Adipocyte (in vitro differentiated cells): ENCODE data around the gene MCM8.

Experiments used
- DNase-seq: peaks from one replicate; pipeline ENCODE4 v3.0.0-alpha.2; 2015; ENCODE audit warnings: low read depth
- H3K27me3 ChIP-seq: replicated peaks from 2 replicates; pipeline ENCODE4 v1.7.0; 2013; ENCODE audit warnings: mild to moderate bottlenecking, low read length, moderate library complexity; ENCODE audit not compliant: control insufficient read depth, insufficient read depth
- H3K36me3 ChIP-seq: 2 replicates; pipeline ENCODE4 v1.7.0; 2013; ENCODE audit warnings: low read length, mild to moderate bottlenecking, moderate library complexity; ENCODE audit not compliant: control insufficient read depth, insufficient read depth, severe bottlenecking
- H3K4me1 ChIP-seq: 2 replicates; pipeline ENCODE4 v1.7.0; 2013; ENCODE audit warnings: mild to moderate bottlenecking, low read length, moderate library complexity; ENCODE audit not compliant: control insufficient read depth, insufficient read depth
- H3K4me3 ChIP-seq: 2 replicates; pipeline ENCODE4 v1.7.0; 2013; ENCODE audit warnings: mild to moderate bottlenecking, low read length, moderate library complexity
- H3K9ac ChIP-seq: 2 replicates; pipeline ENCODE4 v1.7.0; 2013; ENCODE audit warnings: mild to moderate bottlenecking, low read length, moderate library complexity
- H3K9me3 ChIP-seq: 2 replicates; pipeline ENCODE4 v1.7.0; 2013; ENCODE audit warnings: mild to moderate bottlenecking, low read length, moderate library complexity; ENCODE audit not compliant: control insufficient read depth

The MCM8 gene

DNA sequence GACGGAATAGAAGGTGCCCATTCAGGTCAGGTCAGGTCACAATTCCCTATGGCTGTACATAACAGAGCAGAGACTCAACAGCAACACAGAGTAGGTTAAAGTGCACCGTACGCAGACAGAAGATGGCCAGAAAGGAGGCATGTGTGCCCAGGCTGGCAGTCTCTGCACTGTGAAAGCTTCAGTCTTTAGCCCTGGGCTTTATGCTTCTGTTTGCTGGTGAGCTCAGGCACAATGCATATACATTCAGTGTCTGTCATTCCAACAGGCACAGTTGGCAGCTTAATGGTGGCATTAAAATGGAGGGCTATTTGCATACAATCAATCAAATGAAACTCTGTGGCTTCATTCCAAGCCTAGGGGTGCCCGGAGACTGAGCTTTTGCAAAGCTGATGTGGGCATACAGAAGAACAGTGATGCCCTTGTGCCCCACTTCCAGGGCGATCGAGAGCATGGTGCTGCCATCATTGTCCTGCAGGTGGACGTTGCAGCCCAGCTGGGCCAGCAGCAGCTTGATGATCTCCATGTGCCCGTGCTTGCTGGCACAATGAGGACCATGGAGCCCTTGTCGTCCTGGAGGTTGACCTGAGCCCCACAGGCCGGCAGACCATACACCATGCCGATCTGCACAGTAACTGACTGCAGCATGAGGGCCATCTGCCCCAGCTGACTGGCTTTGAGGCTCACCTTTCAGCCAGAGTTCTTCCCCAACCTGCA lies 22.5 kb upstream of the MCM8 start:
- H3K27me3 ChIP-seq = peaks cover 40% of the 10 kb centered on the region
- no peak for DNase-seq
- no peaks in the 10 kb centered on the region for H3K4me1 ChIP-seq
- no peaks in the 10 kb centered on the region for H3K36me3 ChIP-seq
- H3K9me3 ChIP-seq = no peaks in the 10 kb centered on the region
- no peak overlapping the region for H3K9ac ChIP-seq
- H3K4me3 ChIP-seq = no peak overlapping the region

- Histone ChIP-seq H3K9ac (no peak overlapping the region), H3K9me3 (no peaks in the 10 kb centered on the region), H3K27me3 (peaks cover 32% of the 10 kb centered on the region), H3K4me3 (no peak overlapping the region), H3K4me1 (no peaks in the 10 kb centered on the region), H3K36me3 (no peaks in the 10 kb centered on the region)
- no peak for DNase-seq
Measured at GRCh38 chr20:5928836-5929715, 21.4 kb upstream of the MCM8 start.

- H3K9me3 ChIP-seq = no peaks in the 10 kb centered on the region
- no peaks in the 10 kb centered on the region for H3K4me1 ChIP-seq
- no peak for DNase-seq
- no peak overlapping the region for H3K9ac ChIP-seq
- H3K4me3 ChIP-seq = no peak overlapping the region
- no peaks in the 10 kb centered on the region for H3K36me3 ChIP-seq
- peaks cover 15% of the 10 kb centered on the region for H3K27me3 ChIP-seq
Measured at GRCh38 chr20:5931411-5931810, 19.0 kb upstream of the MCM8 start.

DNA sequence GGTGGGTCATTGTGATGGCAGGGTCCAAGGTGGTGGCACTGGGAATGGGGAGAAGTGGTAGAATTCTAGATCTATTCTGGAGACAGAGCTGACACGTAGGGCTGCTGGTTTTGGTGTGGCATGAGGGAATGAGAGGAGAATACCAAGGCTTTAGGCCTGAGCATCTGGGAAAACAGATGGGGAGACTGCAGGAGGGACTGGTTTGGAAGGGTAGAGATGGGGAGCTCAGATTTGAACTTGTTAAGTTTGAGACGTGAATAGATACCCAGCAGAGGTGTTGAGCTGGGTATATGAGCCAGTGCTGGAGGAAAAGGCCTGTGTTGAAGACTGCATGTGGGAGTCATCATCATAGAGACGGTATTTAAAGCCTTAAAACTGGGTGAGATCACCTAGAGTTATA lies 17.7 kb upstream of the MCM8 start:
- Histone ChIP-seq H3K9ac (no peak overlapping the region), H3K27me3 (peaks cover 9% of the 10 kb centered on the region), H3K4me3 (no peak overlapping the region), H3K9me3 (no peaks in the 10 kb centered on the region), H3K36me3 (peaks cover 6% of the 10 kb centered on the region), H3K4me1 (no peaks in the 10 kb centered on the region)
- no peak for DNase-seq

GRCh38 chr20:5933802-5934436 lies 16.5 kb upstream of the MCM8 start:
- peaks cover 8% of the 10 kb centered on the region for H3K27me3 ChIP-seq
- H3K9me3 ChIP-seq = no peaks in the 10 kb centered on the region
- H3K36me3 ChIP-seq = peaks cover 13% of the 10 kb centered on the region
- H3K4me3 ChIP-seq = no peak overlapping the region
- no peaks in the 10 kb centered on the region for H3K4me1 ChIP-seq
- H3K9ac ChIP-seq = no peak overlapping the region
- peak; percentile 7 for DNase-seq

DNA sequence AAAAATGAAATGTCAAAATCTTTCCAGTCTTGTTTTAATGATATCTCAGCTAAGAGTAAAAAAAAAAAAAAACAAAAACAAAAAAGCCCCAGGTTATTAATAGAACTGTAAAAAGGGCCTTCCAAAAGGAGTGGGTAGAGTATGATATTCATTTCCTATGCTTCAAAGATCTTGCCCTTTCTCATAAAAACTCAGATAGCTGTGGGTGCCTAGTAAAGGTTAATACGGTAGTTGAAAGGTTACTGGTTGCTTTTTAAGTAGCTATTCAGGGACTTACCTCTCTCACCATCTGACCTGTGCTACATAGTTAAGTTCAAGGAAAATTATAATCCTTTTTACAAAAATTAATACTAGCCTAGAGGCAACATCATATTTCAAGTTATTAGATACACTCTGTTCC lies 15.1 kb upstream of the MCM8 start:
- no peaks in the 10 kb centered on the region for H3K27me3 ChIP-seq
- peaks cover 24% of the 10 kb centered on the region for H3K36me3 ChIP-seq
- no peak for DNase-seq
- H3K4me1 ChIP-seq = no peaks in the 10 kb centered on the region
- no peak overlapping the region for H3K9ac ChIP-seq
- H3K4me3 ChIP-seq = no peak overlapping the region
- no peaks in the 10 kb centered on the region for H3K9me3 ChIP-seq

DNA sequence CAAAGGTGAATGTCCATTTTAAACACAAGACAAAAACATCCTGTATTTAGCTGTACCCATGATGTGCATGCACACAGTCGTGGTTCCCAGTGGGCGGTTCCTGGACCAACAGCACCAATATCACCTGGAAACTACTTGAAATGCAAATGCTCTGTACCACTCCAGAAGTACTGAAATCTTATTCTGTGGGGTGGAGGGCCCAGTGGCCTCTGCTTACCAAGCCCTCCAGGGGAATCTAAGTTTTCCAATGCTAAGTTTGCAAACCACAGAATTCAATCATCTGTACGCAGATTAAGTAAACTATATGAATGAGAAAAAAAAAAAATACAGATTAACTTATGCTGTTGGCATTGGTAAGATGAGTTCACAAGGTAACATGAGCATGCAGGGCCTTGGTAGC lies 14.2 kb upstream of the MCM8 start:
- peaks cover 32% of the 10 kb centered on the region for H3K36me3 ChIP-seq
- DNase-seq = no peak
- H3K4me3 ChIP-seq = no peak overlapping the region
- H3K9me3 ChIP-seq = no peaks in the 10 kb centered on the region
- H3K4me1 ChIP-seq = no peaks in the 10 kb centered on the region
- no peaks in the 10 kb centered on the region for H3K27me3 ChIP-seq
- no peak overlapping the region for H3K9ac ChIP-seq

DNA sequence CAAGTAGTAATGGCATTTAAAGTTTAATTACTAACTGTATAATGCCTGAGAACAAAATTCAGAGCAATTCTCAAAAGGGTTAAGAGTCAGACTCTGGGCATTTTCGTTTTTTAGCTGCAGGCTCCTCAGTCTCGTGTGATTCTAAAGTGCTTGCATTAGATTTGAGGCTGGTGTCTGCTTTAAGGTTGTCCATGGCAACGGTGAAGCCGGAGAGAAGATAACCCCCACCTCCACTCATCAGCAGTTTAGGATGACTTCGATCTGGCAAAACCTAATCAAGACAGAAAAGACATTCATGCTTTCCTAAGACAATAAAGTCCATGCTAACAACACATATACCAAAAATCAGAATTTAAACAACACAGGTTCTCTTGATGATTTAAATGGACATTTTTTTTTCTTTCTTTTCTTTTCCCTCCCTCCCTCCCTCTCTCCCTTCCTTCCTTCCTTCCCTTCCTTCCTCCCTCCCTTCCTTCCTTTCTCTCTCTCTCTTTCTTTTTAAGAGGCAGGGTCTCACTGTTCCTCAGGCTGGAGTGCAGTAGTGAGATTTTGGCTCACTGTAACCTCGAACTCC lies 11.9 kb upstream of the MCM8 start:
- Histone ChIP-seq H3K36me3 (peaks cover 55% of the 10 kb centered on the region), H3K4me1 (no peaks in the 10 kb centered on the region), H3K9ac (no peak overlapping the region), H3K9me3 (no peaks in the 10 kb centered on the region), H3K27me3 (no peaks in the 10 kb centered on the region), H3K4me3 (no peak overlapping the region)
- no peak for DNase-seq

DNA sequence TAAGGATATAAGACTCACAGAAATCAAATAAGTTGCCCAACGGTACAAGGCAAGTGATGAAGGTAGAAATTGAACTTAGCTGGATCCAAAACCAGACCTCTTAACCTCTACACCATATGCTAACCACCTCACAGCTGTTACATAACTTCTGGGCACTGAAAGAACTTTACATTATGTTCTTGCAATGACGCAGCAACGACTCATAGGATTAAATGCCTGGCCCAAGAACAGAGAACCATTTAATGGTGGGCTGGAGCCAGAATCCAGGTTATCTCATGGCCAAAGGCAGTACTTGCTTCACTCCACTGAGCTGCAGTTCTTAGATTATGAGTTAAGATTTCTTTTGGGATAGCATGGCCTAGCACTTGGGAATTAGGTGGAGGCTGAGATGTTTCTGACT lies 4.5 kb upstream of the MCM8 start:
- H3K4me3 ChIP-seq = no peak overlapping the region
- H3K36me3 ChIP-seq = peaks cover 51% of the 10 kb centered on the region
- H3K9ac ChIP-seq = no peak overlapping the region
- H3K9me3 ChIP-seq = no peaks in the 10 kb centered on the region
- peak; percentile 24 for DNase-seq
- peaks cover 9% of the 10 kb centered on the region for H3K4me1 ChIP-seq
- H3K27me3 ChIP-seq = no peaks in the 10 kb centered on the region

DNA sequence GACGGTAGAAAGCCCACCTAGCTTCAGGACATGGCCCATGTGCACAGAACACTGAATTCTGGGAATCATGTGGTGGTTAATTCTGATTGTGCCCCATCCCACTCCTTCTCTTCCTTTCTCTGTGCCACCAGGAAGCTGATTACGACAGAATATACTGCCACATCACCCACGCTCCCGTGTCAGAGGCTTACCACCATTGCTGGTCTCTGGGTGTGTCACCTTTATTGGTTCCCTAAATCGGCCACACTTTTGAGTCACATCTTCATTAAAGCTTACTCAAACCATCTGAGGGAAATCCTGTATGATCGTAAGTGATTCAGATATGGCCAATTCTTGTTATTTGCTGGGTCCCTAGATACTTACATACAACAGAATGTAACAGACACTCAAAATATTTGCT lies 3.2 kb upstream of the MCM8 start:
- Histone ChIP-seq H3K9ac (no peak overlapping the region), H3K9me3 (no peaks in the 10 kb centered on the region), H3K36me3 (peaks cover 38% of the 10 kb centered on the region), H3K4me3 (no peak overlapping the region), H3K27me3 (no peaks in the 10 kb centered on the region), H3K4me1 (peaks cover 18% of the 10 kb centered on the region)
- no peak for DNase-seq

GRCh38 chr20:5949943-5950270 lies 545 bp upstream of the MCM8 start:
- DNase-seq = peak; percentile 29
- no peaks in the 10 kb centered on the region for H3K9me3 ChIP-seq
- peaks cover 18% of the 10 kb centered on the region for H3K4me1 ChIP-seq
- H3K9ac ChIP-seq = peak overlapping the region; percentile 89
- peaks cover 21% of the 10 kb centered on the region for H3K36me3 ChIP-seq
- H3K4me3 ChIP-seq = peak overlapping the region; percentile 97
- H3K27me3 ChIP-seq = no peaks in the 10 kb centered on the region
